Measurements from ENCODE around the gene ARRDC2. TPM values are rescaled to one million over a fixed set of nuclear protein-coding genes. Genes with fewer than 3 reads are reported as not detected.
"Not testable (repeated sequence)": the region's sequence is repeated elsewhere in the genome, so short reads cannot be mapped to it uniquely, and the experiment has no call there.

ARRDC2 gene
- 3.8 and 6.3 TPM in 2 replicates for total RNA-seq
- 6.6 TPM for polyA plus RNA-seq (2012)

- peak; percentile 86 for DNase-seq (ENCODE audit: low read depth)
Measured at GRCh38 chr19:18007917-18008673, at the start of gene ARRDC2. Gene ARRDC2 (plus strand): TSS chr19:18008170. CDS start chr19:18008311, 141 bp downstream.

GRCh38 chr19:17963936-17964691 is 43.9 kb upstream of the ARRDC2 start:
- DNase-seq (ENCODE audit: low read depth) = no peak

GRCh38 chr19:17965370-17966128 is 42.4 kb upstream of the ARRDC2 start:
- DNase-seq (ENCODE audit: low read depth) = no peak

- DNase-seq (ENCODE audit: low read depth) = no peak
Measured at GRCh38 chr19:17966129-17966483, 41.9 kb upstream of the ARRDC2 start.

- DNase-seq (ENCODE audit: low read depth) = no peak
Measured at GRCh38 chr19:17966550-17967256, 41.3 kb upstream of the ARRDC2 start, which contains the start of gene KCNN1. Gene KCNN1 (plus strand): TSS chr19:17967107. CDS start chr19:17973889, 6,782 bp downstream.

GRCh38 chr19:17967257-17968051 is 40.5 kb upstream of the ARRDC2 start:
- no peak for DNase-seq (ENCODE audit: low read depth)

GRCh38 chr19:17968362-17968761 is 39.6 kb upstream of the ARRDC2 start:
- no peak for DNase-seq (ENCODE audit: low read depth)

GRCh38 chr19:17969096-17969792 is 38.7 kb upstream of the ARRDC2 start:
- no peak for DNase-seq (ENCODE audit: low read depth)

GRCh38 chr19:17972230-17972629 is 35.7 kb upstream of the ARRDC2 start:
- DNase-seq (ENCODE audit: low read depth) = no peak

- DNase-seq (ENCODE audit: low read depth) = no peak
Measured at GRCh38 chr19:17973759-17974158, 34.2 kb upstream of the ARRDC2 start.

- DNase-seq (ENCODE audit: low read depth) = no peak
Measured at GRCh38 chr19:17974551-17974950, 33.4 kb upstream of the ARRDC2 start.

- no peak for DNase-seq (ENCODE audit: low read depth)
Measured at GRCh38 chr19:17975032-17975431, 32.9 kb upstream of the ARRDC2 start.

GRCh38 chr19:17977021-17977420 is 30.9 kb upstream of the ARRDC2 start:
- DNase-seq (ENCODE audit: low read depth) = no peak

- no peak for DNase-seq (ENCODE audit: low read depth)
Measured at GRCh38 chr19:17977488-17977887, 30.5 kb upstream of the ARRDC2 start.

- no peak for DNase-seq (ENCODE audit: low read depth)
Measured at GRCh38 chr19:17981611-17982010, 26.4 kb upstream of the ARRDC2 start.

GRCh38 chr19:17982430-17982829 is 25.5 kb upstream of the ARRDC2 start:
- DNase-seq (ENCODE audit: low read depth) = no peak

- no peak for DNase-seq (ENCODE audit: low read depth)
Measured at GRCh38 chr19:17985037-17985818, 22.7 kb upstream of the ARRDC2 start.

GRCh38 chr19:17986569-17986968 is 21.4 kb upstream of the ARRDC2 start:
- not testable (repeated sequence) for DNase-seq (ENCODE audit: low read depth)

- no peak for DNase-seq (ENCODE audit: low read depth)
Measured at GRCh38 chr19:17988161-17988560, 19.8 kb upstream of the ARRDC2 start.

All from myocyte (in vitro differentiated cells).